ENCODE data around the gene SPTB.

Gene SPTB

DNA sequence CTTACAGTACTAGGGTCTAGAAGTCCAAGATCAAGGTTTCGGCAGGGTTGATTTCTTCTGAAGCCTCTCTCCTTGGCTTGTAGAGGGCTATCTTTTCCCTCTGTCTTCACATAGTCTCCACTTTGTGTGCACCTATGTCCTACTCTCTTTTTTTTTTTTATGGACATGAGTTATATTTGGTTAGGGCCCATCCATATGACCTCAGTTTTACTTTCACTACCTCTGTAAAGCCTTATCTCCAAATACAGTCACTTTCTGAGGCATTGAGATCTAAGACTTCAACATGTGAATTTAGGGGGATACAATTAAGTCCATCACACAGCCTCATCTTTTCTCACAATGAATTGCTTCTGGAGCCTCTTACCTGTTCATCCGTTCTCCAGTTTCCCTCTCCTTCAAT, 5.9 kb upstream of the SPTB start:
- DNase-seq (ENCODE audit: low spot score): no peak

DNA sequence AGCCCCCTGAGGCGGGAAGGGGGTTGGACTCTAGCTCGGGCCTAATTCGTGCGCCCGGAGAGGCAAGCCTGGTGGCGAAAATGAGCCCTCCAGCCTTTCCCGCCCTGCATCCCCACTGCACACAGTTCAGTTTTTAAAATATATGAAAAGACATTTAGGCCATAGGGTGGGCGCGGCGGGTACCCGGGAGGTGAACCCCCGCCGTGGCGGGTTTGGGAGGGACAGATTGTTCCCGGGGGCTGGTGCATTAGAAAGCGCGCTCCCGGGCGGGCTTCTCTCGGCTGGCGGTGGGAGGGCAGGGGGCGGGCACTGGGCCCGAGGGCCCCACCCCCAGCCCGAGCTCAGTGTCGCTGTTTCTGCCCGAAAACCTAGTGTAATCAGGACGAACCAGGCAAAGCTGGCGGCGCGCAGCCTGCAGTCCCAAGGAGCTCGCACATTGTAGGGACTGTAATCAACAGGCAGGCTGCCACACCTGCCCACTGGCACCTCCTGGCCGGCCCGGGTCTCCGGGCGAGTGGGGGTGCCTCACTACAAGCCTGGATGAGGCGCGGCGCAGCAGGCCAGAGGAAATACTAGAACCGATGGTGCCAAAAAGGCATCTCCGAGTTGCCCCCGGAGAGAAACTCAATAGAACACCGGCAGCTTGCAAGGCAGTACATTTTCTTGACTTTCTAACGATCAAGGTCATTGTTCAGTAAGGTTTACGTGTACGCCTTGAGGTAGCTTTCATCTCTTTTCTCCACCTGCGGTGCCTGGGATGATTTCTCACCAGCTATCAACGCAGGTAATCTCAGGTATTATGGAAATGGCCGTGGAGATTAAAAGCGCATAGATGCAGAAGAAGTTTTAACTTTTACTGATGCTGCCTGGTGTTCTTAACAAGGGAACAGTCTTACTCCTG, 764 bp upstream of the SPTB start:
- peak; percentile 49 for DNase-seq (ENCODE audit: low spot score)

DNA sequence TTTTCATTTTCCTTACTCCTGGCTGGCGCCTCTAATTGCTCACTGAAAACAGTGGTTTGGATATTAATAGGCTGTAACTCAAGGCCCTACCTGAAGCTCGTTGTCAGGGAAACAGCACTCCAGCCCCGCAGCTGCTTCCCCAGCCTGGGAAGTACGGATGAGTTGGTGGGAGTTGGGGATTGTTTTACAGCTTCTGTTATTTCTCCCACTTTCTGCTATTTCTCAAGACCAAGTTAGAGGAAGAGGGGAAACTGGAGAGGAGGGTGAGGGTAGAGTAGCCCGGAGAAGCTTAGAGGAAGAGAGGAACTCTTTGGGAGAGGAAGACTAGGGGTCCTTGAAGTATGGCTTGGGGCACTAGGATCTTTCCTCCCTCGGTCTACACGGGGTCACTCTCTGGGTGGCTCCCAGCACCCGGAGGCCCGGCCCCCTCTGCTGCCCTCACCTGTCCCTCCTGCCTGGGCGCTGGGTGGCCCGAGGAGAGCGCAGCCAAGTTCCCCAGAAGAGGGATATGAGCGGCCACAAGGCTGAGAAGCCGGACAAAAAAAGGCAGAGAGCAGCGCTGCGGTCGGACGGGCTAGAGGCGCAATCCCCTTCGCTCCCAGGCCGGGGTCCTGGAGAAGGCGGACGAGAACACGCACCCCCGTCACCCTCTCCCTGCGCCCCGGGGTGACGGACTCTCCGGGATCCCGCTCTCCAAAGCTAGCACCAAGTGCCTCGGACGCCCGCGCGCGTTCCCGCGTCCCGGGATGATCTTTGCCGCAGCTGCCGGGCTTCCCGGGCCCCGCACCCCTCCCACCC, 671 bp downstream of the SPTB start:
- DNase-seq (ENCODE audit: low spot score): no peak

DNA sequence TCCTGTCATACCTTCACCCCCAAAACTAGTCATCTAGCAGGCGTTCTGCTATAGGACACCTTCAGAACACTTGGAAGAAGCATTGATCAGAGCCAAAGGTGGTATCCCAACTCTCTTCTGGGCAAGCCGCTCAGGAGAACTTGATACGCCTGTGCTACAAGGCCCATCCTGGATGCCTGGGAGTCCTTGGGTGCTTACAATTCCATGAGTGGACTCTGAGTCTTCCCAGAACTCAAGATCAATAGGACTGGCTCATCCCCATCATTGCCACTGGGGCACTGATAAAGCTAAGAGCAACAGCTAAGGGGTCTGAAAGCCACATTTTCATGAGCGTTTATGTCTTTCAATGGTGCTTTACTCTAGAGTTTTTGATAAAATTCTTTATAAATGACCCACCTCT, 1.9 kb downstream of the SPTB start:
- no peak for DNase-seq (ENCODE audit: low spot score)

DNA sequence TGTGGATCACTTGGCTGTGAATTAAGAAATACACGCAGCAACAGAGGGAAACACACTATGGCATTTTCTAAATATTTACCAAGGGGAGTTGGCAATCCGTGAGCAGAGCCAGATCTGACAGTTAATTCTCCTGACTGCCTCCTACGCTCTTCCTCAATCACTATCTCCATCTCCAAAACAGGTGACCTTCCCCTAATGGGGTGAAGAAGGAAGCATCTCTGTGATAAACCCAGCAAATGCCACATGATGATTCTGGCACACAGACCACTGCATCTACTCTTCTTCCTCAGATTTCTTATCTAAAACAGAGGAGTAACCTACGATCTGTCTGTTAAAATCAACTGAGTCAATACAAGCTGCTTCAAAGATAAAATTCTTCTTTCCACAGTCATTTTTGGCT, 4.4 kb downstream of the SPTB start:
- no peak for DNase-seq (ENCODE audit: low spot score)

DNA sequence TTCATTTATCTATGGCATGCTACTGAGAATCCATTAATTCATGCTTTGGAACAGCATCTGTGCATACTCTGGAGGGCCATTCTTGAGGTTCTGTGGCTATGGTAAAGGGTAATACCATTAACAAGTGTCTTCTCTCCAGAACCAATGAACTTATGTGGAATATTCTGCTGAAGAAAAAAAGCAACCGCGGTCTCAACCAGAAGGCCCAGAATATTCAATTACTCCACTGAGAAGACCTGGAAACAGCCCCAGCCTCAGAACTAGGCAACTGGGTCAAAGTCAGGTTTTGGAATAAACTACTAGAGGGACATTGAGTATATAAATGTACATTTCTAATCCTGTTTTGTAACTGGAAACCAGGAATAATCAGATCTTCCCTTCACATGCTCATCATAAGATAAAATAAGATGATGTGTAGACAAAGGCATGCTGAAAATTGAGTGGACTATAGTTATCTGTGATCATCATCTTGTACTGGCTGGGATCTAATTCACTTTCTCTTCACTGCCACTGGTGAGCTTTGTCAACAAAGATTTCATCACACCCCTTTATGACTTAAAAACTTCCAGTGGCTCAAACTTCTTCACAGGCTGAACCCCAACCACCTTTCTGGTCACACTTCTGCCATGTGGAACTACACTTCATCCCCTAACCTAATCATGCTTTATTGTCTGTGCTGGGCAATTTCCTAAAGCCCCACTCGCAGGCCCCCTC, 6.0 kb downstream of the SPTB start:
- DNase-seq (ENCODE audit: low spot score): no peak

DNA sequence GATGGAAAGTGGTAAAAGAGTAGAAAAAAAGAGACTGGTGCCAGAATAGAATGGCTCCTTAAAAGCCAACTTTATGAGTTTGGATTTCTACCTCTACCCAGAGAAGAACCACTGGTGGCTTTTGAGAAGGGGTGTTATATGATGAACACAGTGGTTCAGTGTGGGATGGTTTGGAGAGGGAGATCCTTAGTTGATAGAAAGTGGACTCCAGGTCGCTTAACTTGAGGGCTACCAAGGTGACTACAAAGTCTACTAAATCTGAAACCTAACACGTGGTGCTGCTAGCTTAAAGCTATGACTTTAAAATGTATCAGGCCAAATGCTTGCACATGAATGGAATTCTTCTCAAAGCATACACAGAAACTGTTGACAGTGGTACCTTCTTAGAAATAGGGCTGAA, 8.4 kb downstream of the SPTB start:
- DNase-seq (ENCODE audit: low spot score): no peak

DNA sequence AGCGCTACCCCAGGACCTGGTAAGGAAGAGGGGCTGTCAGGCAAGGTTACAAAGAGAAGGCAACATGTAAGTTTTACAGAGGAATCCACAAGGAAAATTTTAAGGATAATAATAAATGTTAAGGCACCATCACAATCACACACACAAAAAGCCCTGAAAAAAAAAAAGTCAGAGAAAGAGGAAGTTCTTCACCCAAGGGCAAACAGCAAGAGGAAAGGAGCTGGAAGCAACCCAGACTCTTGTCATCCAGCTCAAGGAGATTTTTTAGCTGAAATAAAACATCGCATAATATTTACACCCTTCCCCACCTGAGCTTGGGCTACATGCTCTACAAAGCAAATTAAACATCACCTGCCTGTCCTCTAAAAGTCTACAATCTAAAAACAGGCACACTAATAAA, 9.5 kb downstream of the SPTB start:
- no peak for DNase-seq (ENCODE audit: low spot score)

DNA sequence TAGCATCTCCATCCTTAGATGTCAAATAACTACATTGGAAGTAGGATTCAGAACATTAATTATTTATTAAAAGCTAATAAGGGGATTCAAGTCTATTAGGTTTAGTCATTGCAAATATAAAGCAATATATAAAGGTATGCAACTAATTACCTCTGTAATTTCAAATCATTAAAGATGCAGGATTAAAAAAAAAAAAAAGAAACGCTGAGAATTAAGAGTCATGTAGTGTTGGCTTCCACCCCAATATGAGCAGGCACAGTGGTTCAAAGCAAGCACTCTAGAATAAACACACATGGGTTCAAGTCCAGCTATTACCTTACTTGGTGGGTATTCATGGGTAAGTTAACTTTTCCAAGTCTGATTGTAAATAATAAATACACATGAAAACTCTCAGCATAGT, 10.9 kb downstream of the SPTB start:
- no peak for DNase-seq (ENCODE audit: low spot score)

DNA sequence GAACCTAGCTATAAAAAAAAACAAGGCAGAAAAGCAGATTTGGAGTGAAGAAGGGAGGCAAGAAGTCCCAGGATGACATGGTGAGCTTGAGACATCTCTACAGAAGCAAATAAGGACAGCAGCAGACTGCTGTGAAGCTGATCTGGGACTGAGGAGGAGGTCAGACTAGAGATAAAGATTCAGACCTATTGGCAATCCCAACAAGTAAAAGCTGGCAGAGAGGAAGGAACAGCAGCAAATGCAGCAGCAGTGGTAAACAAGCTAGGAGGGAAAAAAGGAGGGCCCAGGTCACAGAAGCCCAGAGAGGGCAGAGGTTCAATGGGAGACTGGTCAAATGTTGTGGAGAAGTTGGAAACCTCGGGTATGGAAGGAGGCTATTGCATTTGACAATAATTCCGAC, 11.3 kb downstream of the SPTB start:
- DNase-seq (ENCODE audit: low spot score): no peak

DNA sequence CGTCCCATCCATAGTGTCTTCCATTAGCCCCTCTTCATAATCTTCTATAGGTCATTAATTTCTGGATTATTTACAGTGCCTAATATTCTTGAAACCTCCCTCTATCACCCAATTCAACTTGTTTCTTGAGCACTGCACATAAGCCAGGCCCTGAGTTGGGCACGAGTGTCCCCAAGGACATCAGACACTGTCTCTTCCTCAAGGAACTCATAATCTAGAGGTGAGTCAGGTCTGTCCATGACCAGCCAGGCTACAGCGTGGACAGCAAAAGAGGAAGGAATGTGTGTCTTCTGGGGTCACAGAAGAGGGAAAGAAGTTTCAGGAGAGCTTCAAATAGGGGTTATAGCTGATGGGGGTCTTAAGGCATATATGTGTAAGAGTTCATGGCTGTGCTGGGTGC, 12.5 kb downstream of the SPTB start:
- DNase-seq (ENCODE audit: low spot score): no peak

DNA sequence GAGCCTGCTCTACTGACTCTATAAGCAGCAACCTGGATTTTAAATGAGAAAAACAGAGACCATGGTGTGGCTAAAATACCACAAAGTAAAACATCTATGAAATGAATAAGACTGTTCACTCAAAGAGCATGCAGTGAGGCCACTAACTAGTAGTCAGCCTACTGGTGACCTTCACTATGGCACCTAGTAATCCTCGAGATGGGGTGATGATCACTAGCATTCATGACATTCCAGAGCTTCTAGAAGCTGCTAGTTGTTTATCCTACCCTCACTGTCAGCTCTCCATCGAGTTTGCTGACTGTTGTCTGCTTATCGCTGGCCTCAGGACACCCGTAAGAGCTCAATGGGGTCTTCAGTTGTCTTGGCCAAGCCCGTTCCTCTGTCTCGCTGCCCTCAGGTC, 13.7 kb downstream of the SPTB start:
- DNase-seq (ENCODE audit: low spot score): no peak

DNA sequence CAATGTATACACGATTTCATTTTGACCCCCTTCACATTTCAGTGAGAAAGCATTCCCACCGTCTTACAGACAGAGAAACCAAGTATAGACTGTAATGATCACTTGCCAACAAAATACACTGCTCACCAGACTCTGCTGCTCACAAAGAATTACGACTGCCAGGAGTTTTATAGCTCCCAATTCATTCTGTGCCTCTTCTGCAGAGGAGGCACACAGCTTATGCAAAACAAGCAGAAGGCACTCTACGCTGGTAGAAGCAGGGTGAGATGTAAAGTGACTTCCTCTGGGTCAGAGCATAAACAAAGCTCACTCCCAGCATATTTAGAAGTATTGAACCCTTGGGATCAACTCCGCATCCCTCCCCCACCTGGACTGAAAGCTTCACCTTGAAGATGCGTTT, 14.6 kb downstream of the SPTB start:
- no peak for DNase-seq (ENCODE audit: low spot score)

DNA sequence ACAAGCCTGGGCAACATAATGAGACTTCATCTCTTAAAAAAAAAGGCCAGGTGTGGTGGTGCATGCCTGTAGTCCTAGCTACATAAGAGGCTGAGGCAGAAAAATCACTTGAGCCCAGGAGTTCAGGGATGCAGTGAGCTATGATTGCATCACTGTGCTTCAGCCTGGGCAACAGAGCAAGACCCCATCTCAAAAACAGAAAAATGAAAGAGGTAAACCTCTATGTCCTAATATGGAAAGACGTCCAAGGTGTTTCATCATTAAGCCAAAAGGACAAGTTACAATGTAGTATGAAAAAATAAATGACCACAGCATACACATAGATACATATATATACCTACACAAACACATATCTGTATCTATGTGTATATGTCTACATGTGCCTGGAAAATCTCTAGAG, 15.4 kb downstream of the SPTB start:
- DNase-seq (ENCODE audit: low spot score): no peak

DNA sequence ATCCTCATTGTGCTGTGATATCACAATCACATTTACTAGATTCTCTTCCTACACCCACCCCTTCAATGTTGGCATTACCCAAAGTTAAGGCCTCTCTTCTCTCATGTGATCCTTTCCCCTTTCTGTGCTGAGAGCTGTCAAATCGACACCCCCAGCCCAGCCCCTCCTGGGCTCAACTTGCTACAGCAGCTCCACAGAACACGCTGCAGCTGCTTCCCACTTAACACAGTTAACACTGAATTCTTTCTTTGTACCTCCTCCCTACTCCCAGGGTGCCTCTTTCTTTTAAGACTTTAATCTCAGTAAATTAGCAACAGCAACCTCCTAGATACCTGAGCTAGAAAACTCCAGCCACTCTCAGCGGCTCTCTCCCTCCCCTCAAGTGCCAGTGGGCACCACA, 17.8 kb downstream of the SPTB start:
- DNase-seq (ENCODE audit: low spot score): no peak

DNA sequence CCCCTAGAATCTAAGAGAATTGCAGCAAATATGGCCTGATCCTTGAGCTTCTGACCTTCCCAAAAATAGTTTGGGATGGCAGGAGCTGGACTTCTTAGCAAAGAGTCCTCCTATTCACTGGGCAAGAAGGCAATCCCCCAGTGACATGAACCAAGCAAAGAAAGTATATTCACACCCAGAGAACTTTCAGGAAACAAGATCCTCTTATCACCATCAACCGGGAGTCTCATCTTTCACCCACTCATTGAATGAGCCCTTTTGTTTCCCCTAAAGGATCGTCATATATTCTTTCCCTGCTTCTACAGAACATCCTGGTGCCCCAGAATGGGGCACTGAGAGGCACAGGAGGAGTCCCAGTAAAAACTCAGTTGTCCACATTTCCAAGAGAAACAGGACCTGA, 19.7 kb downstream of the SPTB start:
- no peak for DNase-seq (ENCODE audit: low spot score)

DNA sequence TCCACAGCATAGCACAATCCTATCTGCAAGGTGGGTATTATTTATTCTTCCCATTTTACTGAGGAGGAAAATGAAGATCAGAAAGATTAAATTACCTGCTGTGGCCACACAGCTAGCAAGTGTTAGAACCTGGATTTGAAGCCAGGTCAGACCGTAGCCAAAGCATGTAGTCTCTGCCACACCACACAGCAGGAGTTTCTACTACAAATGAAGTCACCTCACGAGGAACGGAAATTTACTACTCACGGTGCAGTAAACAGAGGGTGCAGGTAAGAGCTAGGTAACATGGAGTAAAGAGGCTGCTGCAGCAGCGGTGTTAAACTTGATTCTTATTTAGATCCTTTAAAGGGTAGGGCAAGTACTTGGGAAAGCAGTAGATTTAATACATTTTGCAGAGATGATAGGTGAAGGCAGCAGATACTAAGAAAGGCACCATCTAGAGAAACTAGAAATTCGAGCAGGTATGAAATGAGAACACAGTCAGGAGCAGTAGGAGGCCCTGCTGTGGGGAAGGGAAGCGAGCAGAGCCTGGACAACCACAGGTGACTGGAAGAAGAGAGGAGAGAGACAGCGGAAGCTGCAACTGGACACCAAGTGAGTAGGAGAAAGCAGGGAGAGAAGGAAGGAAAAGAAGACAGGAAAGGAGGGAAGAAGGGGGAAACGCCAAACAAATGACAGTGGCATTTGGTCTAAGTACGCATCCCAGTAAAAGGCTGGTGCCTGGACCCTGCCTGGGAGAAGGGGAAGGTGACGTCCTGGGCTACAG, 21.5 kb downstream of the SPTB start:
- DNase-seq (ENCODE audit: low spot score): no peak

DNA sequence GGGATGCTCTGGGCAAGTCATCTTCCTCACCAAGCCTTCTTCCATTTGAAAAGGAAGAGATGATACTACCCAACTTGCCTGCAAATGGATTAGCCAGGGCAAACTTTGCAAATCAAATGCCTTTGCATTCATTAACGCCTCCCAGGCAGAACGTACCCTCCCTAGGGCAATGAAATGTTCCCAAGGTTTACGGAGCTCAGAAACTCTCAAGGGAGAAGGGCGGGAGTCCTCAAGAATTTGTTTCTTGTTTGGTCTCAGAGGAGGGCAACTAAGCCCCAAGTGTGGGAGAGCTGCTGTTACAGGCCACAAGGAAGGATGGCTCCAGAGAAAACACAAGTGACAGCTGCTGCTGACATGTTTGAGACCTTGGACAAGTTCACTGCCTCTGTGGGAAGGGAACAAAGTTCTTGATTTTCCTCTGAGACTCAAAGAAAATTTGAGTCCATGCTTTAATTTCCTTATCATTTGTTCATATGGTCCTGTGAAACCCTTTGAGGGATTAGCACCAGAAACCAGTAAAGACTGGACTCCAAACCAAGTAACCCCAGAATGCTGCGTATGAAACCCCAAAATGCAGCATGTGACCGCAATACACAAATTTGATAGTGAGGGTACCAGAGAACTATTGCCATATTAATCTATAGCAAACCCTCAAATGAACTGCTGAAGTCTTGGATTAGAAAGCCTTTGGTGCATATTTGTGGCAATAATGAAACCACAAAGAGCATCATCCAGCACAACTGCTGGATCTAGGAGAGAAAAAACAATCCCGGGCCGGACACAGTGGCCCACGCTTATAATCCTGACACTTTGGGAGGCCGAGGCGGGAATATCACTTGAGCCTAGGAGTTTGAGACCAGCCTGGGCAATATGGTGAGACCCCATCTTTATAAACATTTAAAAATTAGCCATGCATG, 22.9 kb downstream of the SPTB start:
- no peak for DNase-seq (ENCODE audit: low spot score)

DNA sequence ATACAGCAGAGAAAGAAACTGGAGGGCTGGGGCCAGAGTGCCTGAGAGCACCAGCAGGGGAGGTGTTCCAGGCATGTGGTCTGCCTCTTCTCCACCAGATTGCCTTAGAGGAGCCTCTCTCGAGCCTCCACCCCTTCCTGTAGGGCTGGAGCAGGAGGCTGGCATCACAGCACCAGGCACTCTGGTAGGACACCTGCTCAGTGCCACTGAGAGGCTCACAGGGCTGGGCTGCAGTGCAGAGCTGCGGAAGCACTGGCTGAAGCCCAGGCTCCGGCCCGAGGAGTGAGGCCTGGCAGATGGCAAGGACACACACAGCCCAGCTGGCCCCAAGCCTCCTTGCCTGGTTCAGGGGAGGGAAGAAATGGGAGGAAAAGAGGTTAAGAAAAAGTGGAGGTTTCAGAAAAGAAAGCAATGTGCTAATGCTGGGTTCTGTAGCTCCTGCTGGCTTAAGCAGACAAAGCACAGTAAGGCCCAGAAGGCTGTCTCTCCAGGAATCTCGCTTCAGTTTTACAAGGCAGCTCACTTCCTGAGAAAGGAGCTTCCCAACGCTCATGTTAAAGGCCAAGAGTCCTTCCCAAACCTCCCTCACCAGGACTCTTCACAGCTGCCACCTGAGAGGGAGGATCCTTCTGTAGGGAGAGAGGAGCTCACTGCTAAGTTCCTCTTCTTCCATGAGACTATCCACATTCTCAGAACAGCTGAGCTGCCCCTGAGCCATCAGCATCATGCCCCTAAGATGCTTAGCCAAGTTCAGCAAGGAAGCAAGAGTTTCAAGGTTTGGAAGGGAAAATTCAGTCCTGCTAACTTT, 23.8 kb downstream of the SPTB start:
- no peak for DNase-seq (ENCODE audit: low spot score)
